MM.1S (cell line): Measurements from ENCODE around the gene BLCAP.

ENCODE experiments used
- DNase-seq: peaks from one replicate; pipeline ENCODE4 v3.0.0-alpha.2; 2015
- H2AFZ ChIP-seq: fragments of 300-600 bp; sonication (generic); 2 replicates; pipeline ENCODE4 v1.6.0; 2016; ENCODE audit warnings: antibody characterized with exemption, low read length
- H3F3A ChIP-seq: fragments of 300-600 bp; sonication (generic); 2 replicates; pipeline ENCODE4 v1.6.1; 2016; ENCODE audit warnings: mild to moderate bottlenecking, antibody characterized with exemption, low read length, moderate library complexity, mixed read lengths; ENCODE audit not compliant: insufficient read depth
- H3K27ac ChIP-seq: fragments of 300-600 bp; sonication (generic); 2 replicates; pipeline ENCODE4 v1.5.1; 2016; ENCODE audit warnings: mild to moderate bottlenecking, low read length
- H3K27me3 ChIP-seq: fragments of 300-600 bp; sonication (generic); replicated peaks from 2 replicates; pipeline ENCODE4 v1.6.0; 2016; ENCODE audit warnings: low read length; ENCODE audit not compliant: insufficient read depth
- H3K36me3 ChIP-seq: fragments of 300-600 bp; sonication (generic); replicated peaks from 2 replicates; pipeline ENCODE4 v1.6.1; 2016; ENCODE audit warnings: mild to moderate bottlenecking, low read length, mixed read lengths; ENCODE audit not compliant: insufficient read depth
- H3K4me1 ChIP-seq: fragments of 300-600 bp; sonication (generic); 2 replicates; pipeline ENCODE4 v1.6.1; 2016; ENCODE audit warnings: low read length, mixed read lengths
- H3K4me2 ChIP-seq: fragments of 300-600 bp; sonication (generic); 2 replicates; pipeline ENCODE4 v1.6.0; 2016; ENCODE audit warnings: low read depth, low read length
- H3K4me3 ChIP-seq: fragments of 300-600 bp; sonication (generic); 2 replicates; pipeline ENCODE4 v1.5.1; 2016; ENCODE audit warnings: low read length, mixed read lengths
- H3K79me2 ChIP-seq: fragments of 300-600 bp; sonication (generic); 2 replicates; pipeline ENCODE4 v1.6.1; 2016; ENCODE audit warnings: mixed run types, low read length, mixed read lengths
- H3K9ac ChIP-seq: fragments of 300-600 bp; sonication (generic); 2 replicates; pipeline ENCODE4 v1.6.1; 2016; ENCODE audit warnings: low read length, mixed read lengths
- H3K9me2 ChIP-seq: fragments of 300-600 bp; sonication (generic); replicated peaks from 2 replicates; pipeline ENCODE4 v1.6.1; 2016; ENCODE audit warnings: mild to moderate bottlenecking, low read length, mixed read lengths; ENCODE audit not compliant: insufficient read depth
- H3K9me3 ChIP-seq: fragments of 300-600 bp; sonication (generic); replicated peaks from 2 replicates; pipeline ENCODE4 v1.6.1; 2016; ENCODE audit warnings: mild to moderate bottlenecking, low read length, mixed read lengths; ENCODE audit not compliant: insufficient read depth
- H4K20me1 ChIP-seq: fragments of 300-600 bp; sonication (generic); 2 replicates; pipeline ENCODE4 v1.6.1; 2016; ENCODE audit warnings: mild to moderate bottlenecking, low read length, moderate library complexity, mixed read lengths; ENCODE audit not compliant: insufficient read depth
- EZH2 ChIP-seq: fragments of 300-600 bp; sonication (generic); optimal IDR thresholded peaks from 2 replicates; pipeline ENCODE3; 2017; ENCODE audit warnings: low read depth, mild to moderate bottlenecking, antibody characterized with exemption, low read length, mixed read lengths
- EZH2phosphoT487 ChIP-seq: fragments of 300-600 bp; sonication (generic); IDR thresholded peaks from 2 replicates; pipeline ENCODE4 v1.6.1; 2018; ENCODE audit warnings: antibody characterized with exemption, low read length
- TF ChIP-seq, protein P1 (sequence below): fragments of 300-600 bp; sonication (generic); IDR thresholded peaks from 2 replicates; pipeline ENCODE4 v1.5.1; 2016; ENCODE audit warnings: antibody characterized with exemption, low read length, mixed read lengths

The BLCAP gene

DNA sequence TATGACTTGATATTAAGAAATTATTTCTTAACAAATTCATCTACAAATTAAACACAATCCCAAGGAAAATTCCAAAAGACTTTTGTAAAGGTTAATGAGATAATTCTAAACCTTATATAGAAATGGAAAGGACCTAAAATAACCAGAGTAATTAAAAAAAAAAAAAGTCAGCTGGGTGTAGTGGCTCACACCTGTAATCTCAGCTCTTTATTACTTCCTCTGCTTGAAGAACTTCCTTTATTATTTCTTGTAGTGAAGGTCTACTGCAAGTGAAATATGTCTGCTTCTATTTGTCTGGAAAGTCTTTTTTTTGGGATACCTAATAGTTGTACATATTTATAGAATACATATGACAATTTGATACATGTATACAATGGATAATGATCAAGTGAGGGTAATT lies 20.2 kb upstream of the BLCAP start:
- no peak for TF ChIP-seq EZH2phosphoT487
- TF ChIP-seq, protein P1, sequence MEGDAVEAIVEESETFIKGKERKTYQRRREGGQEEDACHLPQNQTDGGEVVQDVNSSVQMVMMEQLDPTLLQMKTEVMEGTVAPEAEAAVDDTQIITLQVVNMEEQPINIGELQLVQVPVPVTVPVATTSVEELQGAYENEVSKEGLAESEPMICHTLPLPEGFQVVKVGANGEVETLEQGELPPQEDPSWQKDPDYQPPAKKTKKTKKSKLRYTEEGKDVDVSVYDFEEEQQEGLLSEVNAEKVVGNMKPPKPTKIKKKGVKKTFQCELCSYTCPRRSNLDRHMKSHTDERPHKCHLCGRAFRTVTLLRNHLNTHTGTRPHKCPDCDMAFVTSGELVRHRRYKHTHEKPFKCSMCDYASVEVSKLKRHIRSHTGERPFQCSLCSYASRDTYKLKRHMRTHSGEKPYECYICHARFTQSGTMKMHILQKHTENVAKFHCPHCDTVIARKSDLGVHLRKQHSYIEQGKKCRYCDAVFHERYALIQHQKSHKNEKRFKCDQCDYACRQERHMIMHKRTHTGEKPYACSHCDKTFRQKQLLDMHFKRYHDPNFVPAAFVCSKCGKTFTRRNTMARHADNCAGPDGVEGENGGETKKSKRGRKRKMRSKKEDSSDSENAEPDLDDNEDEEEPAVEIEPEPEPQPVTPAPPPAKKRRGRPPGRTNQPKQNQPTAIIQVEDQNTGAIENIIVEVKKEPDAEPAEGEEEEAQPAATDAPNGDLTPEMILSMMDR, result no peak
- no peak for TF ChIP-seq EZH2

DNA sequence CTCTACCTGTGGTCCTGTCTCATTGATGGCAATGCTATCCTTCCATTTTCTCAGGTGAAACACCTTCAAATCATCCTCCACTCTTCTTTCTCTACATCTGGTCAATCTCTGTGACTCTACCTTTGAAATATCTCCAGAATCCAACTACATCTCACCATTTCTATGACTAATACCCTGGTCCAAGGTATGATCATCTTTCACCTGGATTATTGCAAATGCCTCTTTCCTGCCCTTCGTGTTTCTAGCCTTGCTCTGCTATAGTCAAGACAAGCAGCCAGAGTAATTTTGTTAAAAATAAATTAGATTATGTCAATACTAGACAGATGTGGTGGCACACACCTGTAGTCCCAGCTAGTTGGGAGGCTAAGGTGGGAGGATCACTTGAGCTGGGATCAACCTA lies 17.8 kb upstream of the BLCAP start:
- no peak for TF ChIP-seq EZH2
- no peak for TF ChIP-seq EZH2phosphoT487
- TF ChIP-seq, protein P1, result no peak
- Histone ChIP-seq H3K4me2 (no peak overlapping the region), H3K9ac (no peak overlapping the region), H3K79me2 (no peaks in the 10 kb centered on the region), H3K27ac (no peak overlapping the region), H4K20me1 (no peaks in the 10 kb centered on the region), H3F3A (no peaks in the 10 kb centered on the region), H3K36me3 (no peaks in the 10 kb centered on the region), H2AFZ (no peak overlapping the region), H3K27me3 (no peaks in the 10 kb centered on the region), H3K9me2 (no peaks in the 10 kb centered on the region), H3K4me1 (0 out of 2 replicates have a peak, but pooled peaks cover 4% of the 10 kb centered on the region), H3K4me3 (no peak overlapping the region), H3K9me3 (no peaks in the 10 kb centered on the region)
- no peak for DNase-seq

More for the DNA sequence above, 20.2 kb upstream of the BLCAP start:
- H3K36me3 ChIP-seq, result no peaks in the 10 kb centered on the region
- no peaks in the 10 kb centered on the region for H3K27me3 ChIP-seq
- H3F3A ChIP-seq, result no peaks in the 10 kb centered on the region
- no peaks in the 10 kb centered on the region for H3K4me1 ChIP-seq
- H3K9ac ChIP-seq, result no peak overlapping the region
- H3K4me3 ChIP-seq, result no peak overlapping the region
- H4K20me1 ChIP-seq, result no peaks in the 10 kb centered on the region
- no peak overlapping the region for H3K27ac ChIP-seq
- no peaks in the 10 kb centered on the region for H3K9me3 ChIP-seq
- no peak overlapping the region for H2AFZ ChIP-seq
- DNase-seq, result no peak
- H3K9me2 ChIP-seq, result no peaks in the 10 kb centered on the region
- H3K4me2 ChIP-seq, result no peak overlapping the region
- H3K79me2 ChIP-seq, result no peaks in the 10 kb centered on the region

DNA sequence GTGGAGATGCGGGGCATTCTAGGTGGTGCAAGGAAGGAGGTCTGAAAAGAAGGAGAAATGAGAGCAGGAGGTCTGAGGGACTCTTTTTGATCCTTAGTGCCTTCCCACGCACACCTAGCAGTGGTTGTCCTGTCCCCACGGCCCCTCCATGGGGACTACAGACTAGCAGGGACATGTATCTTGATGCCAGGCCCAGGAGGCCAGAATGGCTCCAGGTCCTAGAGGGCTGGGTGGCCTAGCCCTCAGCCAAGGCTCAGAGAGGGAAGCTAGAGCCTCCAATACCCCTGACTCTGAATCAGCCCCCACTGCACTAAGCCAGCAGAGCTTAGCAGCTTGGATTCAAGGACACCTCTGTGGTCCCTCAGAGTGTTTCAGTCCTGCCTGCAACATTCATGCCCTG lies 16.7 kb upstream of the BLCAP start:
- Histone ChIP-seq H3K9me2 (no peaks in the 10 kb centered on the region), H3K4me1 (0 out of 2 replicates have a peak, but pooled peaks cover 4% of the 10 kb centered on the region), H3K36me3 (no peaks in the 10 kb centered on the region), H3K27me3 (no peaks in the 10 kb centered on the region), H3K9ac (no peak overlapping the region), H3F3A (no peaks in the 10 kb centered on the region), H2AFZ (no peak overlapping the region), H3K27ac (no peak overlapping the region), H3K9me3 (no peaks in the 10 kb centered on the region), H4K20me1 (no peaks in the 10 kb centered on the region), H3K4me3 (no peak overlapping the region), H3K4me2 (no peak overlapping the region), H3K79me2 (no peaks in the 10 kb centered on the region)
- no peak for DNase-seq
- TF ChIP-seq, protein P1, result no peak
- TF ChIP-seq EZH2 (no peak), EZH2phosphoT487 (no peak)
